HEK293 (cell line): Measurements from ENCODE around the gene ACTR3C.

Source experiments
- CTCF ChIA-PET: fragments of 350-600 bp; formaldehyde crosslinking; extraction: SDS; loops from one replicate; lab custom pipeline; 2021; ENCODE audit warnings: antibody characterized with exemption; lab: Yijun Ruan, JAX
- POLR2A ChIA-PET: fragments of 300-600 bp; formaldehyde crosslinking; extraction: SDS; loops from one replicate; lab custom pipeline; 2020; ENCODE audit warnings: antibody characterized with exemption, inconsistent platforms; lab: Yijun Ruan, JAX
- H3K27ac ChIP-seq: fragments of 200-500 bp; sonication (Bioruptor generic); 2 replicates; pipeline ENCODE4 v1.5.1; 2014; ENCODE audit warnings: low read depth, low read length, control low read depth, inconsistent platforms; ENCODE audit errors: extremely low read depth
- H3K36me3 ChIP-seq, 2 experiments: fragments of 200-500 bp in 1 of 2; sonication (Bioruptor generic) in 1 of 2; 1 replicate in 1 of 2; 2 replicates in 1 of 2; pipeline ENCODE4 v1.5.1; 2014 to 2017; ENCODE audit warnings: inconsistent platforms in 2 of 2, low read length in 2 of 2; ENCODE audit not compliant: control insufficient read depth in 2 of 2, insufficient read depth in 1 of 2
- H3K4me1 ChIP-seq: fragments of 200-500 bp; sonication (Bioruptor generic); 2 replicates; pipeline ENCODE4 v1.5.1; 2014; ENCODE audit warnings: mild to moderate bottlenecking, low read length, inconsistent platforms; ENCODE audit not compliant: control insufficient read depth, insufficient read depth
- H3K4me3 ChIP-seq: 2 replicates; pipeline ENCODE4 v1.5.1; 2011; ENCODE audit warnings: low read depth, mild to moderate bottlenecking, control low read depth, low read length, moderate library complexity
- H3K9me3 ChIP-seq: fragments of 200-500 bp; sonication (Bioruptor generic); 2 replicates; pipeline ENCODE4 v1.5.1; 2014; ENCODE audit warnings: low read depth, low read length, inconsistent platforms; ENCODE audit not compliant: control insufficient read depth, insufficient read depth
- KLF17 ChIP-seq: fragments of 450-650 bp; formaldehyde crosslinking; IDR thresholded peaks from 2 replicates; pipeline ENCODE4 v1.5.1; 2016; ENCODE audit warnings: missing biosample characterization, missing genetic modification characterization
- MYNN ChIP-seq: fragments of 450-650 bp; formaldehyde crosslinking; IDR thresholded peaks from 2 replicates; pipeline ENCODE4 v1.5.1; 2016; ENCODE audit warnings: missing biosample characterization, missing genetic modification characterization, borderline replicate concordance
- OVOL3 ChIP-seq: fragments of 450-650 bp; formaldehyde crosslinking; IDR thresholded peaks from 2 replicates; pipeline ENCODE4 v1.5.1; 2016; ENCODE audit warnings: missing biosample characterization, missing genetic modification characterization
- PRDM4 ChIP-seq: fragments of 450-650 bp; formaldehyde crosslinking; IDR thresholded peaks from 2 replicates; pipeline ENCODE4 v1.5.1; 2017; ENCODE audit warnings: missing biosample characterization, missing genetic modification characterization
- SP7 ChIP-seq: fragments of 450-650 bp; formaldehyde crosslinking; IDR thresholded peaks from 2 replicates; pipeline ENCODE4 v1.5.1; 2016; ENCODE audit warnings: missing biosample characterization, missing genetic modification characterization
- TRIM28 ChIP-seq: IDR thresholded peaks from 2 replicates; pipeline ENCODE4 v1.6.1; 2011; ENCODE audit warnings: low read length, control low read depth, borderline replicate concordance
- ZBTB26 ChIP-seq: fragments of 450-650 bp; formaldehyde crosslinking; optimal IDR thresholded peaks from 2 replicates; pipeline ENCODE3; 2016; ENCODE audit warnings: missing biosample characterization, mild to moderate bottlenecking, missing genetic modification characterization
- ZBTB48 ChIP-seq: fragments of 450-650 bp; formaldehyde crosslinking; IDR thresholded peaks from 2 replicates; pipeline ENCODE4 v1.5.1; 2016; ENCODE audit warnings: missing biosample characterization, missing genetic modification characterization
- ZBTB49 ChIP-seq: fragments of 450-650 bp; formaldehyde crosslinking; IDR thresholded peaks from 2 replicates; pipeline ENCODE4 v1.5.1; 2016; ENCODE audit warnings: missing biosample characterization, missing genetic modification characterization, low read depth
- ZIC2 ChIP-seq: fragments of 450-650 bp; formaldehyde crosslinking; IDR thresholded peaks from 2 replicates; pipeline ENCODE4 v1.5.1; 2016; ENCODE audit warnings: missing biosample characterization, missing genetic modification characterization
- ZNF132 ChIP-seq: fragments of 450-650 bp; formaldehyde crosslinking; IDR thresholded peaks from 2 replicates; pipeline ENCODE4 v1.5.1; 2017; ENCODE audit warnings: missing biosample characterization, missing genetic modification characterization, borderline replicate concordance
- ZNF16 ChIP-seq: fragments of 450-650 bp; formaldehyde crosslinking; IDR thresholded peaks from 2 replicates; pipeline ENCODE4 v1.5.1; 2016; ENCODE audit warnings: low read depth, missing biosample characterization, missing genetic modification characterization
- ZNF341 ChIP-seq: fragments of 450-650 bp; formaldehyde crosslinking; IDR thresholded peaks from 2 replicates; pipeline ENCODE4; 2016; ENCODE audit warnings: low read depth, missing biosample characterization, missing genetic modification characterization
- ZNF354C ChIP-seq: fragments of 450-650 bp; formaldehyde crosslinking; IDR thresholded peaks from 2 replicates; pipeline ENCODE4 v1.5.1; 2016; ENCODE audit warnings: missing biosample characterization, missing genetic modification characterization, low read depth, borderline replicate concordance
- ZNF362 ChIP-seq: fragments of 450-650 bp; formaldehyde crosslinking; IDR thresholded peaks from 2 replicates; pipeline ENCODE4 v1.5.1; 2016; ENCODE audit warnings: missing biosample characterization, missing genetic modification characterization
- ZNF366 ChIP-seq: fragments of 450-650 bp; formaldehyde crosslinking; conservative IDR thresholded peaks from 2 replicates; pipeline ENCODE4 v1.5.1; 2016; ENCODE audit warnings: missing biosample characterization, missing genetic modification characterization
- ZNF398 ChIP-seq: fragments of 450-650 bp; formaldehyde crosslinking; IDR thresholded peaks from 2 replicates; pipeline ENCODE4 v1.5.1; 2017; ENCODE audit warnings: missing biosample characterization, missing genetic modification characterization
- ZNF433 ChIP-seq: fragments of 450-650 bp; formaldehyde crosslinking; IDR thresholded peaks from 2 replicates; pipeline ENCODE4 v1.5.1; 2016; ENCODE audit warnings: missing biosample characterization, missing genetic modification characterization, low read depth
- ZNF449 ChIP-seq: fragments of 450-650 bp; formaldehyde crosslinking; IDR thresholded peaks from 2 replicates; pipeline ENCODE4 v1.5.1; 2017; ENCODE audit warnings: missing biosample characterization, mild to moderate bottlenecking, missing genetic modification characterization, moderate library complexity
- ZNF76 ChIP-seq: fragments of 450-650 bp; formaldehyde crosslinking; IDR thresholded peaks from 2 replicates; pipeline ENCODE4; 2016; ENCODE audit warnings: low read depth, missing biosample characterization, missing genetic modification characterization, borderline replicate concordance
- ZNF777 ChIP-seq: fragments of 450-650 bp; formaldehyde crosslinking; IDR thresholded peaks from 2 replicates; pipeline ENCODE4 v1.5.1; 2017; ENCODE audit warnings: missing biosample characterization, missing genetic modification characterization, borderline replicate concordance
- ZSCAN4 ChIP-seq: fragments of 450-650 bp; formaldehyde crosslinking; IDR thresholded peaks from 2 replicates; pipeline ENCODE4 v1.5.1; 2017; ENCODE audit warnings: missing biosample characterization, missing genetic modification characterization

The ACTR3C gene

GRCh38 chr7:150322833-150323681 is at the start of gene ACTR3C, which contains the start of gene LRRC61:
Gene ACTR3C (minus strand): TSS chr7:150323545. CDS start chr7:150295296, 28,249 bp downstream.
Gene LRRC61 (plus strand): TSS chr7:150323355. CDS start chr7:150336862, 13,507 bp downstream.
- H3K4me3 ChIP-seq, result peak within 1 kb of the TSS; percentile 80
- H3K4me1 ChIP-seq, result no peaks in the 10 kb centered on the region
- ChIA-PET POLR2A (interaction anchor here (0.6 to 1.2 kb wide), 4 partner anchors 11 to 841 kb away, joined by 3 to 5 read pairs (median 3); a partner anchor contains a TSS), CTCF (interaction anchor here (0.5 to 0.7 kb wide), 3 partner anchors 43 to 575 kb away, joined by 3 to 4 read pairs (median 3); no protein-coding TSS in a partner anchor)
- H3K9me3 ChIP-seq, result no peaks in the 10 kb centered on the region
- H3K27ac ChIP-seq, result peak within 1 kb of the TSS; percentile 50; the same call in 1 of the 2 replicates
- peaks cover 8 to 38% of the 10 kb centered on the region in 2 experiments for H3K36me3 ChIP-seq
- TF ChIP-seq MYNN (tag by site-specific recombination) (no peak), ZBTB48 (tag by site-specific recombination) (peak; percentile 89), ZNF132 (tag by site-specific recombination) (no peak), ZNF777 (tag by site-specific recombination) (no peak), ZNF341 (tag by site-specific recombination) (no peak; the same call in 1 of the 2 replicates), SP7 (tag by site-specific recombination) (peak; percentile 58), ZNF16 (tag by site-specific recombination) (no peak), OVOL3 (tag by site-specific recombination) (no peak), ZSCAN4 (0 out of 2 replicates have a peak, but pooled peaks have one; percentile 9), ZNF362 (tag by site-specific recombination) (no peak), ZNF398 (tag by site-specific recombination) (no peak), ZNF354C (tag by site-specific recombination) (no peak), TRIM28 (no peak), KLF17 (tag by site-specific recombination) (peak; percentile 78; the same call in 1 of the 2 replicates), ZNF449 (tag by site-specific recombination) (no peak; the same call in 1 of the 2 replicates), ZNF433 (tag by site-specific recombination) (no peak), PRDM4 (tag by site-specific recombination) (no peak), ZIC2 (tag by site-specific recombination) (peak; percentile 91), ZNF76 (peak; percentile 51; the same call in 1 of the 2 replicates), ZNF366 (no peak), ZBTB49 (no peak), ZBTB26 (tag by site-specific recombination) (peak; percentile 86)
